Measurements from ENCODE around the gene RGS11.

Gene RGS11

GRCh38 chr16:247027-247426 is 28.7 kb downstream of the RGS11 start:
- Histone ChIP-seq H3K27me3 (replicated peaks; ENCODE audit: control insufficient read depth, insufficient read depth, low read length) (no peaks in the 10 kb centered on the region), H3K36me3 (ENCODE audit: control insufficient read depth, insufficient read depth, low read length) (no peaks in the 10 kb centered on the region; the same call in 1 of the 2 replicates), H3K4me3 (replicated peaks; ENCODE audit: low read depth, low read length) (no peak overlapping the region)
- no peak for TF ChIP-seq CTCF (IDR thresholded peaks at IDR 0.05; ENCODE audit: insufficient read depth, low read length, poor library complexity, severe bottlenecking)
- DNase-seq (ENCODE audit: extremely low read depth, insufficient read length) = no peak

GRCh38 chr16:245105-245504 is 30.6 kb downstream of the RGS11 start:
- TF ChIP-seq CTCF (IDR thresholded peaks at IDR 0.05; ENCODE audit: insufficient read depth, low read length, poor library complexity, severe bottlenecking) = no peak
- Histone ChIP-seq H3K27me3 (replicated peaks; ENCODE audit: control insufficient read depth, insufficient read depth, low read length) (no peaks in the 10 kb centered on the region), H3K4me3 (replicated peaks; ENCODE audit: low read depth, low read length) (no peak overlapping the region), H3K36me3 (ENCODE audit: control insufficient read depth, insufficient read depth, low read length) (no peaks in the 10 kb centered on the region; the same call in 1 of the 2 replicates)
- DNase-seq (ENCODE audit: extremely low read depth, insufficient read length) = no peak

- Histone ChIP-seq H3K4me3 (replicated peaks; ENCODE audit: low read depth, low read length) (no peak overlapping the region), H3K27me3 (replicated peaks; ENCODE audit: control insufficient read depth, insufficient read depth, low read length) (no peaks in the 10 kb centered on the region), H3K36me3 (ENCODE audit: control insufficient read depth, insufficient read depth, low read length) (no peaks in the 10 kb centered on the region; the same call in 1 of the 2 replicates)
- no peak for TF ChIP-seq CTCF (IDR thresholded peaks at IDR 0.05; ENCODE audit: insufficient read depth, low read length, poor library complexity, severe bottlenecking)
- no peak for DNase-seq (ENCODE audit: extremely low read depth, insufficient read length)
Measured at GRCh38 chr16:243348-243747, 32.4 kb downstream of the RGS11 start.

GRCh38 chr16:242281-242680 is 33.5 kb downstream of the RGS11 start:
- Histone ChIP-seq H3K27me3 (replicated peaks; ENCODE audit: control insufficient read depth, insufficient read depth, low read length) (no peaks in the 10 kb centered on the region), H3K36me3 (ENCODE audit: control insufficient read depth, insufficient read depth, low read length) (no peaks in the 10 kb centered on the region; the same call in 1 of the 2 replicates), H3K4me3 (replicated peaks; ENCODE audit: low read depth, low read length) (no peak overlapping the region)
- no peak for DNase-seq (ENCODE audit: extremely low read depth, insufficient read length)
- no peak for TF ChIP-seq CTCF (IDR thresholded peaks at IDR 0.05; ENCODE audit: insufficient read depth, low read length, poor library complexity, severe bottlenecking)

GRCh38 chr16:240559-240958 is 35.2 kb downstream of the RGS11 start:
- no peak for TF ChIP-seq CTCF (IDR thresholded peaks at IDR 0.05; ENCODE audit: insufficient read depth, low read length, poor library complexity, severe bottlenecking)
- Histone ChIP-seq H3K4me3 (replicated peaks; ENCODE audit: low read depth, low read length) (no peak overlapping the region), H3K27me3 (replicated peaks; ENCODE audit: control insufficient read depth, insufficient read depth, low read length) (no peaks in the 10 kb centered on the region), H3K36me3 (ENCODE audit: control insufficient read depth, insufficient read depth, low read length) (no peaks in the 10 kb centered on the region; the same call in 1 of the 2 replicates)
- DNase-seq (ENCODE audit: extremely low read depth, insufficient read length) = no peak

- no peak for TF ChIP-seq CTCF (IDR thresholded peaks at IDR 0.05; ENCODE audit: insufficient read depth, low read length, poor library complexity, severe bottlenecking)
- Histone ChIP-seq H3K36me3 (ENCODE audit: control insufficient read depth, insufficient read depth, low read length) (no peaks in the 10 kb centered on the region; the same call in 1 of the 2 replicates), H3K27me3 (replicated peaks; ENCODE audit: control insufficient read depth, insufficient read depth, low read length) (no peaks in the 10 kb centered on the region), H3K4me3 (replicated peaks; ENCODE audit: low read depth, low read length) (no peak overlapping the region)
- no peak for DNase-seq (ENCODE audit: extremely low read depth, insufficient read length)
Measured at GRCh38 chr16:239948-240277, 35.8 kb downstream of the RGS11 start.

Measured in GM06990 (cell line).